Uterus (tissue), 2 donors: ENCODE measurements around the gene TMPRSS13.

Source experiments
- CTCF ChIP-seq, 4 experiments: fragments of 200-600 bp in 2 of 4; fragments of 450-650 bp in 2 of 4; sonication (generic) in 2 of 4; IDR thresholded peaks; one replicate each; pipeline ENCODE4 v1.5.1; 2016 to 2019; ENCODE audit warnings: antibody characterized with exemption in 4 of 4, mild to moderate bottlenecking in 2 of 4, moderate library complexity in 1 of 4
- POLR2A ChIP-seq, 2 donors: fragments of 450-650 bp; IDR thresholded peaks; one replicate each; pipeline ENCODE4 v1.6.1; 2016; ENCODE audit warnings: antibody characterized with exemption in 2 of 2, mild to moderate bottlenecking in 1 of 2, moderate library complexity in 1 of 2

GRCh38 chr11:117879516-117880480 lies 49.4 kb downstream of the TMPRSS13 start:
- no peak for TF ChIP-seq CTCF (IDR thresholded peaks at IDR 0.05)
- no peak for TF ChIP-seq POLR2A (IDR thresholded peaks at IDR 0.05)
